HG03457 (cell line): ENCODE data around the gene FAM118B.
A peak's percentile ranks its signal among the peaks of the same experiment; 100 is the strongest.

Source experiments
- ATAC-seq: cut with Tn5 transposase; IDR thresholded peaks from one replicate; pipeline ENCODE4 v1.9.1; 2021; ENCODE audit warnings: moderate number of reproducible peaks; ENCODE audit not compliant: unreplicated experiment

The FAM118B gene

GRCh38 chr11:126186025-126186698 is 25.4 kb upstream of the FAM118B start:
- no peak for ATAC-seq

GRCh38 chr11:126186708-126187529 is 24.7 kb upstream of the FAM118B start:
- ATAC-seq, result no peak

GRCh38 chr11:126188332-126189108 is 23.1 kb upstream of the FAM118B start:
- ATAC-seq, result peak; percentile 76

- no peak for ATAC-seq
These were observed 22.3 kb upstream of the FAM118B start for GRCh38 chr11:126189109-126189929.

GRCh38 chr11:126190792-126191191 is 20.8 kb upstream of the FAM118B start:
- ATAC-seq, result no peak

- ATAC-seq, result no peak
These were observed 20.1 kb upstream of the FAM118B start for GRCh38 chr11:126191379-126192073.

GRCh38 chr11:126192361-126192760 is 19.2 kb upstream of the FAM118B start:
- no peak for ATAC-seq

GRCh38 chr11:126193038-126193478 is 18.5 kb upstream of the FAM118B start:
- ATAC-seq, result no peak

GRCh38 chr11:126194121-126194543 is 17.4 kb upstream of the FAM118B start:
- no peak for ATAC-seq

- ATAC-seq, result no peak
These were observed 16.5 kb upstream of the FAM118B start for GRCh38 chr11:126195119-126195518.

- ATAC-seq, result no peak
These were observed 14.2 kb upstream of the FAM118B start for GRCh38 chr11:126197277-126197939.

- no peak for ATAC-seq
These were observed 12.9 kb upstream of the FAM118B start for GRCh38 chr11:126198648-126199047.

GRCh38 chr11:126202646-126203359 is 8.8 kb upstream of the FAM118B start:
- no peak for ATAC-seq

- no peak for ATAC-seq
These were observed 6.2 kb upstream of the FAM118B start for GRCh38 chr11:126205359-126205758.

GRCh38 chr11:126207896-126208295 is 3.7 kb upstream of the FAM118B start:
- ATAC-seq, result no peak

- no peak for ATAC-seq
These were observed 729 bp upstream of the FAM118B start for GRCh38 chr11:126210871-126211235.

GRCh38 chr11:126212089-126212660 is 593 bp downstream of the FAM118B start:
- peak; percentile 10 for ATAC-seq

GRCh38 chr11:126214441-126214840 is 2.9 kb downstream of the FAM118B start:
- ATAC-seq, result no peak

GRCh38 chr11:126214841-126215240 is 3.3 kb downstream of the FAM118B start:
- ATAC-seq, result no peak
